Measurements from ENCODE around the gene LRWD1. TPM values are rescaled to one million over a fixed set of nuclear protein-coding genes. Genes with fewer than 3 reads are reported as not detected.

LRWD1 gene
- total RNA-seq, result 10 to 100 TPM; 22.6 to 79.2 (median 23.8) TPM

GRCh38 chr7:102464577-102465280, at the start of gene LRWD1, which contains the start of gene ALKBH4:
TSS of gene LRWD1 (plus strand) at chr7:102464984. CDS start at chr7:102465081, 97 bp downstream.
TSS of gene ALKBH4 (minus strand) at chr7:102464863. CDS start at chr7:102464836, 27 bp downstream.
- Histone ChIP-seq H3K4me1 (peaks cover 6 to 21% (median 14%) of the 10 kb centered on the region in 4 donors), H3K36me3 (peaks cover 0 to 17% (median 0%) of the 10 kb centered on the region in 3 donors), H3K27me3 (no peaks in the 10 kb centered on the region), H3K4me3 (peak within 1 kb of the TSS; percentile 70 to 87 (median 76)), H3K27ac (peak within 1 kb of the TSS; percentile 51 to 80 (median 70)), H3K9me3 (no peaks in the 10 kb centered on the region)
- DNase-seq, result peak; percentile 92 to 98 (median 97)
- peak; percentile 38 to 75 for TF ChIP-seq POLR2A (IDR thresholded peaks at IDR 0.05)
- peak; percentile 2 to 42 (median 26) for TF ChIP-seq CTCF (IDR thresholded peaks at IDR 0.05)

DNA sequence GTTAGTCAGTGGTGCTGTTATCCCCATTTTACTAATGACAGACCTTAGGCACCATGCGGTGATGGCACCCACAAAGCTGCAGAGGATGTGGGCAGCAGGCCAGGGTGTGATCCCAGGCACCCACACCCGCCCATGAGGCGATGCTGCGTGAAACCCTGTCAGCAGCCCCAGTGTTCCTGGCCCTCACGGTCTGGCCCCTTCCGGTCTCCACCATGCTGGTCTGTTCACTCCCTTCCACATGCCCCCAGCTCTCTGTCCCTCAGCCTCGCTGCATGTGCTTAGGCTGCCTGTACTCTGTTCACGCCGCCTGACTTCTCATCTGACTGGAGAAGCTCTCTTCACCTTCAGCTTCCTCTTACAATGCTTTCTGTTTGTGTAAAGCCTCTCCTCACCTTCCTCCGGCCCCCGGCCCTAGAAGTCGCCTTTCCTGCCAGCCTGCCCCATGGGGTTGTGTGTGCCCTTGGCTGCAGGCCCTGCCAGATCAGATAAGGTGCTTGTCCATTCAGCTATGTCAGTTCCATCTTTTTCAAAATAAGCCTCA, 49.0 kb upstream of the LRWD1 start:
- H3K4me3 ChIP-seq, result peak overlapping the region in 1 of 4 donors; percentile 4
- peaks cover 0 to 13% (median 2%) of the 10 kb centered on the region in 4 donors for H3K4me1 ChIP-seq
- no peaks in the 10 kb centered on the region for H3K27me3 ChIP-seq
- TF ChIP-seq POLR2A (IDR thresholded peaks at IDR 0.05) (no peak), CTCF (IDR thresholded peaks at IDR 0.05) (no peak)
- no peaks in the 10 kb centered on the region for H3K9me3 ChIP-seq
- H3K27ac ChIP-seq, result peak overlapping the region; percentile 48 to 79 (median 61)
- peaks cover 0 to 50% (median 0%) of the 10 kb centered on the region in 3 donors for H3K36me3 ChIP-seq
- peak in 2 of 3 donors; percentile 75 to 78 for DNase-seq

GRCh38 chr7:102416406-102416805, 48.4 kb upstream of the LRWD1 start:
- H3K4me3 ChIP-seq, result peak overlapping the region in 1 of 4 donors; percentile 4
- H3K27ac ChIP-seq, result peak overlapping the region in 3 of 4 donors; percentile 58 to 79 (median 64)
- peaks cover 0 to 14% (median 2%) of the 10 kb centered on the region in 4 donors for H3K4me1 ChIP-seq
- DNase-seq, result no peak
- no peaks in the 10 kb centered on the region for H3K27me3 ChIP-seq
- no peaks in the 10 kb centered on the region for H3K9me3 ChIP-seq
- TF ChIP-seq POLR2A (IDR thresholded peaks at IDR 0.05) (no peak), CTCF (IDR thresholded peaks at IDR 0.05) (no peak)
- H3K36me3 ChIP-seq, result peaks cover 0 to 47% (median 0%) of the 10 kb centered on the region in 3 donors

DNA sequence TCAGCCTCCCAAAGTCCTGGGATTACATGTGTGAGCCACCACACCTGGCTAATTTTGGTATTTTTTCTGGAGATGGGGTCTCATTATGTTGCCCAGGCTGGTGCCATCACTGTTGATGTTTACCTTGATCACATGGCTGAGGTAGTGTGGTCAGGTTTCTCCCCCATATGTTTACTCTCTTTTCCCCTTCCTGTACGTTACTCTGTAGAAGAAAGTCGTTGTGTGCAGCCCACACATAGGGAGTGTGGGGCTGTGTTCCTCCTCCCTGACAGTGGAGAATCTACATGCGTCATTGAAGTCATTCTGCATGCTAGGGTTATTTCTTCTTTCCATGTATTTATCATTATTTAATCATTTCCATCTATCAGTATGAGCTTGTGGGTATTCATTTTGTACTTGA, 47.7 kb upstream of the LRWD1 start:
- TF ChIP-seq POLR2A (IDR thresholded peaks at IDR 0.05) (no peak), CTCF (IDR thresholded peaks at IDR 0.05) (no peak)
- peaks cover 0 to 14% (median 2%) of the 10 kb centered on the region in 4 donors for H3K4me1 ChIP-seq
- no peak overlapping the region for H3K4me3 ChIP-seq
- H3K9me3 ChIP-seq, result no peaks in the 10 kb centered on the region
- DNase-seq, result no peak
- peaks cover 0 to 44% (median 0%) of the 10 kb centered on the region in 3 donors for H3K36me3 ChIP-seq
- peak overlapping the region in 1 of 4 donors; percentile 79 for H3K27ac ChIP-seq
- no peaks in the 10 kb centered on the region for H3K27me3 ChIP-seq

DNA sequence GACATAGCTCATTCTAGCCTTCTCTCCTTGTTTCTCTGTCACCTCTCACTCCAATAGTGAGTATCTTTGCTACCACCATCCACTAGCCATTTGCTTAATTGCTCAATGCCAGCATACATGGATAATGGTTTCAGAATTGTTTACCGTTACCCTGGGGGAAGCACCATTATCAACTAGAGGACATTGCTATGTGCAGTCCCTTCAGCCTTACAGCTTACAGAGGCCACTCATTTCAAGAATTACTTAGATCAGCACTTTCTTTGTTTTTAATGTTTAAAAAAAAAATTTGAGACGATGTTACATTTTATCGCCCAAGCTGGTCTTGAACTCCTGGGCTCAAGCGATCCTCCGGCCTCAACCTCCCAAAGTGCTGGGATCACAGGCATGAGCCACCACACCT, 46.2 kb upstream of the LRWD1 start:
- Histone ChIP-seq H3K36me3 (peaks cover 0 to 39% (median 0%) of the 10 kb centered on the region in 3 donors), H3K27me3 (no peaks in the 10 kb centered on the region), H3K4me1 (peaks cover 0 to 15% (median 2%) of the 10 kb centered on the region in 4 donors), H3K27ac (peak overlapping the region in 1 of 4 donors; percentile 79), H3K4me3 (no peak overlapping the region), H3K9me3 (no peaks in the 10 kb centered on the region)
- no peak for DNase-seq
- TF ChIP-seq POLR2A (IDR thresholded peaks at IDR 0.05) (no peak), CTCF (IDR thresholded peaks at IDR 0.05) (no peak)

Measured in Peyer's patch (tissue), 4 donors.